Medulla oblongata (tissue), 1 donor: ENCODE measurements around the gene TGFBRAP1.
"Not testable (repeated sequence)": the region's sequence is repeated elsewhere in the genome, so short reads cannot be mapped to it uniquely, and the experiment has no call there.

ENCODE experiments used
- DNase-seq: peaks from one replicate; pipeline ENCODE4 v3.0.0-alpha.2; 2015; ENCODE audit errors: extremely low spot score

Gene TGFBRAP1

GRCh38 chr2:105274046-105274445 is 55.5 kb downstream of the TGFBRAP1 start:
- no peak for DNase-seq

- peak; percentile 12 for DNase-seq
These were observed 57.4 kb downstream of the TGFBRAP1 start for GRCh38 chr2:105272176-105272575.

GRCh38 chr2:105271393-105272045 is 58.0 kb downstream of the TGFBRAP1 start:
- DNase-seq: no peak

- DNase-seq: no peak
These were observed 60.1 kb downstream of the TGFBRAP1 start for GRCh38 chr2:105269426-105269825.

- no peak for DNase-seq
These were observed 66.9 kb downstream of the TGFBRAP1 start for GRCh38 chr2:105262651-105263091.

- DNase-seq: no peak
These were observed 68.5 kb downstream of the TGFBRAP1 start for GRCh38 chr2:105261061-105261460.

GRCh38 chr2:105258835-105259350 is 70.6 kb downstream of the TGFBRAP1 start:
- DNase-seq: no peak

GRCh38 chr2:105257981-105258380 is 71.6 kb downstream of the TGFBRAP1 start:
- no peak for DNase-seq

- no peak for DNase-seq
These were observed 73.0 kb downstream of the TGFBRAP1 start for GRCh38 chr2:105256431-105257047.

GRCh38 chr2:105255979-105256378 is 73.6 kb downstream of the TGFBRAP1 start:
- no peak for DNase-seq

- DNase-seq: no peak
These were observed 74.9 kb downstream of the TGFBRAP1 start for GRCh38 chr2:105254531-105255210.

- DNase-seq: no peak
These were observed 77.3 kb downstream of the TGFBRAP1 start for GRCh38 chr2:105252271-105252670.

GRCh38 chr2:105251016-105251648 is 78.4 kb downstream of the TGFBRAP1 start:
- DNase-seq: not testable (repeated sequence)

GRCh38 chr2:105249891-105250290 is 79.6 kb downstream of the TGFBRAP1 start:
- no peak for DNase-seq

GRCh38 chr2:105249181-105249580 is 80.4 kb downstream of the TGFBRAP1 start:
- DNase-seq: no peak

GRCh38 chr2:105248316-105249070 is 81.0 kb downstream of the TGFBRAP1 start:
- no peak for DNase-seq

GRCh38 chr2:105244451-105244850 is 85.1 kb downstream of the TGFBRAP1 start:
- no peak for DNase-seq

GRCh38 chr2:105243961-105244360 is 85.6 kb downstream of the TGFBRAP1 start:
- no peak for DNase-seq

- DNase-seq: no peak
These were observed 87.1 kb downstream of the TGFBRAP1 start for GRCh38 chr2:105242286-105242993.

- DNase-seq: no peak
These were observed 88.1 kb downstream of the TGFBRAP1 start, which contains the start of gene GPR45 for GRCh38 chr2:105241443-105241842. GPR45 (plus strand) TSS chr2:105241743; CDS start chr2:105241859, 116 bp downstream.

GRCh38 chr2:105239924-105240323 is 89.6 kb downstream of the TGFBRAP1 start:
- DNase-seq: no peak
